Neural cell (in vitro differentiated cells): ENCODE results near the gene LGI4. TPM values are rescaled to one million over a fixed set of nuclear protein-coding genes. Genes with fewer than 3 reads are reported as not detected.

Experiments
- H2AFZ ChIP-seq: fragments of 200-600, 300-800 bp; sonication (generic), shearing (Covaris generic); 2 replicates; pipeline ENCODE4 v1.6.0; 2014; ENCODE audit warnings: low read depth, mild to moderate bottlenecking, antibody characterized with exemption, low read length, moderate library complexity
- H3F3A ChIP-seq: fragments of 200-600 bp; shearing (Covaris generic); 2 replicates; pipeline ENCODE4 v1.6.1; 2016; ENCODE audit warnings: mild to moderate bottlenecking, moderate library complexity, mixed read lengths, antibody characterized with exemption, low read length; ENCODE audit not compliant: insufficient read depth, poor library complexity, severe bottlenecking
- H3K27ac ChIP-seq: fragments of 200-600, 300-800 bp; sonication (generic), shearing (Covaris generic); 2 replicates; pipeline ENCODE4 v1.5.1; 2014; ENCODE audit warnings: mild to moderate bottlenecking, low read length, moderate library complexity
- H3K27me3 ChIP-seq: fragments of 300-800, 200-600 bp; sonication (generic), shearing (Covaris generic); 2 replicates; pipeline ENCODE4 v1.6.0; 2014; ENCODE audit warnings: mild to moderate bottlenecking, low read depth, low read length, moderate library complexity; ENCODE audit not compliant: insufficient read depth
- H3K36me3 ChIP-seq: fragments of 300-800, 200-600 bp; sonication (generic), shearing (Covaris generic); 2 replicates; pipeline ENCODE4 v1.5.1; 2014; ENCODE audit warnings: mild to moderate bottlenecking, antibody characterized with exemption, low read length, moderate library complexity; ENCODE audit not compliant: insufficient read depth
- H3K4me2 ChIP-seq: fragments of 300-800, 200-600 bp; sonication (generic), shearing (Covaris generic); 2 replicates; pipeline ENCODE4 v1.6.0; 2014; ENCODE audit warnings: mild to moderate bottlenecking, low read length
- H3K4me3 ChIP-seq: fragments of 300-800, 200-600 bp; sonication (generic), shearing (Covaris generic); 2 replicates; pipeline ENCODE4 v1.5.1; 2014; ENCODE audit warnings: mild to moderate bottlenecking, low read length, moderate library complexity
- H3K79me2 ChIP-seq: fragments of 200-600 bp; shearing (Covaris generic); replicated peaks from 2 replicates; pipeline ENCODE4 v1.6.0; 2014; ENCODE audit warnings: mild to moderate bottlenecking, low read length, moderate library complexity; ENCODE audit not compliant: insufficient read depth
- H3K9ac ChIP-seq: fragments of 300-800, 200-600 bp; sonication (generic), shearing (Covaris generic); 2 replicates; pipeline ENCODE4 v1.6.1; 2016; ENCODE audit warnings: mild to moderate bottlenecking, low read length, mixed read lengths
- H3K9me2 ChIP-seq: fragments of 200-600 bp; shearing (Covaris generic); 2 replicates; pipeline ENCODE4 v1.6.1; 2016; ENCODE audit warnings: mild to moderate bottlenecking, low read length, mixed read lengths; ENCODE audit not compliant: insufficient read depth
- H3K9me3 ChIP-seq: fragments of 200-600, 300-800 bp; sonication (generic), shearing (Covaris generic); 2 replicates; pipeline ENCODE4 v1.6.1; 2016; ENCODE audit warnings: mild to moderate bottlenecking, mixed run types, low read length, moderate library complexity, mixed read lengths
- H4K20me1 ChIP-seq: fragments of 200-600 bp; shearing (Covaris generic); 2 replicates; pipeline ENCODE4 v1.6.1; 2016; ENCODE audit warnings: mild to moderate bottlenecking, mixed run types; ENCODE audit not compliant: insufficient read depth
- EP300 ChIP-seq: fragments of 450-650 bp; conservative IDR thresholded peaks from 2 replicates; pipeline ENCODE4 v1.6.1; 2014; ENCODE audit warnings: antibody characterized with exemption, mild to moderate bottlenecking, moderate library complexity; ENCODE audit not compliant: poor library complexity, severe bottlenecking
- EZH2 ChIP-seq: fragments of 200-600, 300-800 bp; shearing (Covaris generic), sonication (generic); IDR thresholded peaks from 2 replicates; pipeline ENCODE4 v1.6.1; 2014; ENCODE audit warnings: antibody characterized with exemption, low read length, borderline replicate concordance, mild to moderate bottlenecking; ENCODE audit not compliant: insufficient read depth, poor library complexity, severe bottlenecking
- MXI1 ChIP-seq: fragments of 450-650 bp; conservative IDR thresholded peaks from 2 replicates; pipeline ENCODE4 v1.6.1; 2014; ENCODE audit warnings: antibody characterized with exemption, mild to moderate bottlenecking; ENCODE audit not compliant: poor library complexity, severe bottlenecking
- POLR2AphosphoS5 ChIP-seq: IDR thresholded peaks from 2 replicates; pipeline ENCODE4 v1.6.1; 2012
- RAD21 ChIP-seq: fragments of 450-650 bp; conservative IDR thresholded peaks from 2 replicates; pipeline ENCODE4 v1.6.1; 2014; ENCODE audit warnings: antibody characterized with exemption, mild to moderate bottlenecking, moderate library complexity
- REST ChIP-seq: IDR thresholded peaks from 2 replicates; pipeline ENCODE4 v1.6.1; 2012; ENCODE audit warnings: borderline replicate concordance
- SMC3 ChIP-seq: fragments of 450-650 bp; conservative IDR thresholded peaks from 2 replicates; pipeline ENCODE4 v1.6.1; 2014; ENCODE audit warnings: antibody characterized with exemption, mild to moderate bottlenecking, moderate library complexity; ENCODE audit not compliant: poor library complexity
- TAF1 ChIP-seq: IDR thresholded peaks from 2 replicates; pipeline ENCODE4 v1.6.1; 2012; ENCODE audit warnings: low read depth
- polyA plus RNA-seq: library from polyadenylated mRNA; depleted of rRNA; stranded (reverse); fragments of >200 nt; gene quantifications from 2 replicates; pipeline ENCODE4 v1.2.3, GENCODE V29; 2014
- TF ChIP-seq, protein P1 (sequence below): fragments of 450-650 bp; IDR thresholded peaks from 2 replicates; pipeline ENCODE4 v1.5.1; 2014; ENCODE audit warnings: antibody characterized with exemption, mild to moderate bottlenecking, moderate library complexity; ENCODE audit not compliant: poor library complexity, severe bottlenecking

LGI4 gene
- polyA plus RNA-seq, 1 donor from 2014 or later: 0.63 TPM

GRCh38 chr19:35112995-35113688 is 21.7 kb downstream of the LGI4 start:
- no peaks in the 10 kb centered on the region for H3F3A ChIP-seq
- H3K9ac ChIP-seq: no peak overlapping the region
- H3K79me2 ChIP-seq: no peaks in the 10 kb centered on the region
- no peak overlapping the region for H3K4me2 ChIP-seq
- no peaks in the 10 kb centered on the region for H3K27me3 ChIP-seq
- H3K9me3 ChIP-seq: no peaks in the 10 kb centered on the region
- no peaks in the 10 kb centered on the region for H3K9me2 ChIP-seq
- no peaks in the 10 kb centered on the region for H4K20me1 ChIP-seq
- TF ChIP-seq EZH2 (no peak), SMC3 (no peak), POLR2AphosphoS5 (no peak), EP300 (no peak), REST (no peak), RAD21 (no peak), TAF1 (no peak), MXI1 (no peak)
- TF ChIP-seq, protein P1, sequence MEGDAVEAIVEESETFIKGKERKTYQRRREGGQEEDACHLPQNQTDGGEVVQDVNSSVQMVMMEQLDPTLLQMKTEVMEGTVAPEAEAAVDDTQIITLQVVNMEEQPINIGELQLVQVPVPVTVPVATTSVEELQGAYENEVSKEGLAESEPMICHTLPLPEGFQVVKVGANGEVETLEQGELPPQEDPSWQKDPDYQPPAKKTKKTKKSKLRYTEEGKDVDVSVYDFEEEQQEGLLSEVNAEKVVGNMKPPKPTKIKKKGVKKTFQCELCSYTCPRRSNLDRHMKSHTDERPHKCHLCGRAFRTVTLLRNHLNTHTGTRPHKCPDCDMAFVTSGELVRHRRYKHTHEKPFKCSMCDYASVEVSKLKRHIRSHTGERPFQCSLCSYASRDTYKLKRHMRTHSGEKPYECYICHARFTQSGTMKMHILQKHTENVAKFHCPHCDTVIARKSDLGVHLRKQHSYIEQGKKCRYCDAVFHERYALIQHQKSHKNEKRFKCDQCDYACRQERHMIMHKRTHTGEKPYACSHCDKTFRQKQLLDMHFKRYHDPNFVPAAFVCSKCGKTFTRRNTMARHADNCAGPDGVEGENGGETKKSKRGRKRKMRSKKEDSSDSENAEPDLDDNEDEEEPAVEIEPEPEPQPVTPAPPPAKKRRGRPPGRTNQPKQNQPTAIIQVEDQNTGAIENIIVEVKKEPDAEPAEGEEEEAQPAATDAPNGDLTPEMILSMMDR: no peak
- no peak overlapping the region for H3K4me3 ChIP-seq
- H2AFZ ChIP-seq: no peak overlapping the region
- H3K27ac ChIP-seq: no peak overlapping the region
- H3K36me3 ChIP-seq: no peaks in the 10 kb centered on the region

DNA sequence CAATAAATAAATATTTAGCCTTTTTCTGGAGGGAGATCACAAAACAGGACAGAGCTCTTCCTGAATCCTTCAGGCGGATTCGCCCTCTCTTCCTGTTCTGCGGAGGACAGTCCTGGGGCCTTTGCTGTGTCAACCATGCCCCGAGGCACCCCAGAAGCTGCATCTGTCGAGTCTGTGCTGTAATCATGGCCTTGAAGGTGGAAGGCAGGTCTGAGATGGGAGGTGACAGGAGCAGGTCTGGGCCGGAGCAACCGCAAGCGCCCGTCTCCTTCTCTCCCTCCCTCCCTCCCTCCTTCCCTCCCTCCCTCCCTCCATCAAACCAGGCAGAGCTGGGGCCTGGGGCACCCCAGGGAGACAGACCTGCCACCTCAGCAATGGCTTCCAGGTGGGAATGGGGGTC is 23.9 kb downstream of the LGI4 start:
- Histone ChIP-seq H3K27ac (no peak overlapping the region), H4K20me1 (no peaks in the 10 kb centered on the region), H3K9ac (no peak overlapping the region), H3K27me3 (no peaks in the 10 kb centered on the region), H3K4me2 (no peak overlapping the region), H2AFZ (no peak overlapping the region), H3F3A (no peaks in the 10 kb centered on the region), H3K4me3 (no peak overlapping the region), H3K36me3 (no peaks in the 10 kb centered on the region), H3K79me2 (no peaks in the 10 kb centered on the region), H3K9me2 (no peaks in the 10 kb centered on the region), H3K9me3 (no peaks in the 10 kb centered on the region)
- no peak for TF ChIP-seq EZH2
- no peak for TF ChIP-seq TAF1
- TF ChIP-seq EP300: no peak
- TF ChIP-seq, protein P1: no peak
- no peak for TF ChIP-seq RAD21
- no peak for TF ChIP-seq POLR2AphosphoS5
- TF ChIP-seq REST: no peak
- no peak for TF ChIP-seq MXI1
- no peak for TF ChIP-seq SMC3
